Anterior cingulate cortex (tissue), 58 donors: ENCODE results near the gene RPS17.
"Not testable (repeated sequence)": the region's sequence is repeated elsewhere in the genome, so short reads cannot be mapped to it uniquely, and the experiment has no call there.

Experiments
- DNase-seq, 58 donors: peaks; one replicate each; lab custom pipeline; 2025; lab: John Stamatoyannopoulos, UW

The RPS17 gene

GRCh38 chr15:82530606-82531379 lies 9.5 kb downstream of the RPS17 start:
- DNase-seq: no peak

GRCh38 chr15:82530006-82530405 lies 10.3 kb downstream of the RPS17 start:
- DNase-seq: no peak

- not testable (repeated sequence) for DNase-seq
Observed at GRCh38 chr15:82513587-82513986, 26.7 kb downstream of the RPS17 start.

GRCh38 chr15:82507693-82508092 lies 32.6 kb downstream of the RPS17 start:
- DNase-seq: not testable (repeated sequence)

GRCh38 chr15:82507087-82507486 lies 33.2 kb downstream of the RPS17 start:
- not testable (repeated sequence) for DNase-seq

GRCh38 chr15:82505842-82506241 lies 34.4 kb downstream of the RPS17 start:
- not testable (repeated sequence) for DNase-seq

GRCh38 chr15:82504074-82504473 lies 36.2 kb downstream of the RPS17 start:
- DNase-seq: not testable (repeated sequence)

- DNase-seq: not testable (repeated sequence)
Observed at GRCh38 chr15:82502700-82503339, 37.4 kb downstream of the RPS17 start.

GRCh38 chr15:82500772-82501171 lies 39.5 kb downstream of the RPS17 start:
- not testable (repeated sequence) for DNase-seq

- not testable (repeated sequence) for DNase-seq
Observed at GRCh38 chr15:82497978-82498377, 42.3 kb downstream of the RPS17 start.

- not testable (repeated sequence) for DNase-seq
Observed at GRCh38 chr15:82488250-82488649, 52.0 kb downstream of the RPS17 start.

GRCh38 chr15:82487045-82487444 lies 53.2 kb downstream of the RPS17 start:
- DNase-seq: not testable (repeated sequence)
